Inferior parietal cortex (tissue), 1 donor: ENCODE measurements around the gene PITPNC1.
"Not testable (repeated sequence)": the region's sequence is repeated elsewhere in the genome, so short reads cannot be mapped to it uniquely, and the experiment has no call there.

Experiments used
- DNase-seq: peaks from one replicate; pipeline ENCODE4 v3.0.0-alpha.2; 2016; ENCODE audit errors: extremely low spot score

Gene PITPNC1

GRCh38 chr17:67647482-67647881, 270.4 kb downstream of the PITPNC1 start:
- no peak for DNase-seq

- no peak for DNase-seq
These were observed 271.2 kb downstream of the PITPNC1 start for GRCh38 chr17:67648032-67648905.

GRCh38 chr17:67648906-67649295, 271.8 kb downstream of the PITPNC1 start:
- not testable (repeated sequence) for DNase-seq

GRCh38 chr17:67649891-67650290, 272.8 kb downstream of the PITPNC1 start:
- no peak for DNase-seq

GRCh38 chr17:67651218-67651579, 274.1 kb downstream of the PITPNC1 start:
- DNase-seq: not testable (repeated sequence)

- DNase-seq: no peak
These were observed 275.4 kb downstream of the PITPNC1 start for GRCh38 chr17:67652433-67652832.

GRCh38 chr17:67655478-67656148, 278.5 kb downstream of the PITPNC1 start:
- DNase-seq: no peak

- no peak for DNase-seq
These were observed 279.6 kb downstream of the PITPNC1 start for GRCh38 chr17:67656494-67657203.

GRCh38 chr17:67657596-67657995, 280.5 kb downstream of the PITPNC1 start:
- DNase-seq: no peak

- DNase-seq: no peak
These were observed 281.2 kb downstream of the PITPNC1 start for GRCh38 chr17:67658265-67658664.

GRCh38 chr17:67659028-67659427, 281.9 kb downstream of the PITPNC1 start:
- no peak for DNase-seq

- no peak for DNase-seq
These were observed 285.6 kb downstream of the PITPNC1 start for GRCh38 chr17:67662712-67663111.

- DNase-seq: no peak
These were observed 286.4 kb downstream of the PITPNC1 start for GRCh38 chr17:67663457-67663856.

GRCh38 chr17:67666028-67666427, 288.9 kb downstream of the PITPNC1 start:
- DNase-seq: no peak

- DNase-seq: no peak
These were observed 289.6 kb downstream of the PITPNC1 start for GRCh38 chr17:67666710-67667109.

- no peak for DNase-seq
These were observed 294.4 kb downstream of the PITPNC1 start for GRCh38 chr17:67671493-67671892.

GRCh38 chr17:67672592-67673335, 295.7 kb downstream of the PITPNC1 start:
- no peak for DNase-seq

- no peak for DNase-seq
These were observed 298.4 kb downstream of the PITPNC1 start for GRCh38 chr17:67675481-67675880.

- no peak for DNase-seq
These were observed 299.2 kb downstream of the PITPNC1 start for GRCh38 chr17:67676305-67676704.

- no peak for DNase-seq
These were observed 301.3 kb downstream of the PITPNC1 start for GRCh38 chr17:67678414-67678813.

- DNase-seq: no peak
These were observed 302.1 kb downstream of the PITPNC1 start for GRCh38 chr17:67679225-67679624.

- no peak for DNase-seq
These were observed 302.6 kb downstream of the PITPNC1 start for GRCh38 chr17:67679721-67680120.
